ENCODE results near the gene SREK1. TPM values are rescaled to one million over a fixed set of nuclear protein-coding genes. Genes with fewer than 3 reads are reported as not detected.

The SREK1 gene
- total RNA-seq, 1 experiment from 2014 or later: 38.4 TPM

DNA sequence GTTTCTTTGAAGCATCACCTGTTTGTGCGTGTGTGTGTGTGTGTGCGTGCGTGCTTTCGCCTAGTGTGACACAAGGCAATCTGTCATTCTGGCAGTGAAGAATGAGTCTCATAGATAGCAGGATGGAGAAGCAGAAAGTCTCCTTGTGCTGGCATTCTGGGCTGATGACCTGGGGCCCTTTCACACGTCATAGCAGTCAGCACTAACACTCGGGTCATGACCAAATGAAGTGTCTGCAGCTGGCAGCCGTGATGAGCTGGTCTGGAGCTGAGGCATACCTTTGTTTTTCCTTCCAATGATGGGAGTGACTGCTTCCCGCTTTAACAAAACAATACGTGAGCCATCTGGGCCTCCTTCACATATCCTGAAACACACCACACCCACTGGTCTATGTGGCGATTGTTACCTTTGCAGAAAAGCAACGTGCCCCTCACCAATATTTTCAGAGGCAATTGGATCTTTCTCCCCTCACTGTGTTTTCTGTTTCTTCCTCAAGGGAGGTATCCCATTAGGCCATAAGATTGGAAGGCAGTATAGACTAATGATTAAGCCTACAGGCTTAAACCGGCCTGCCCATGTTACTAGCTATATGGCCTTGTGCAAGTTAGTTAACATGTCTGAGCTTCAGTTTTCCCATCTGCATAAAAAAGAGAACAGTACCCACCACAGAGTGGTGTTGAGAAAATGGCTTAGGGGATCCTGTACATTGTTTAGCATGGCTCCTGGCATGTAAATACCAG, 88.8 kb downstream of the SREK1 start:
- H3K27me3 Mint-ChIP-seq (ENCODE audit: low read depth): no peaks in the 10 kb centered on the region
- ATAC-seq: peak; percentile 76
- H3K27ac Mint-ChIP-seq: peak overlapping the region; percentile 57
- peaks cover 3% of the 10 kb centered on the region for H3K9me3 Mint-ChIP-seq
- H3K4me3 Mint-ChIP-seq: no peak overlapping the region
- CTCF ChIA-PET: interaction anchor here (1.2 to 1.7 kb wide), 2 partner anchors 18 to 73 kb away, joined by 3 to 7 read pairs; no protein-coding TSS in a partner anchor
- peaks cover 25% of the 10 kb centered on the region for H3K4me1 Mint-ChIP-seq
- TF ChIP-seq, protein P1, sequence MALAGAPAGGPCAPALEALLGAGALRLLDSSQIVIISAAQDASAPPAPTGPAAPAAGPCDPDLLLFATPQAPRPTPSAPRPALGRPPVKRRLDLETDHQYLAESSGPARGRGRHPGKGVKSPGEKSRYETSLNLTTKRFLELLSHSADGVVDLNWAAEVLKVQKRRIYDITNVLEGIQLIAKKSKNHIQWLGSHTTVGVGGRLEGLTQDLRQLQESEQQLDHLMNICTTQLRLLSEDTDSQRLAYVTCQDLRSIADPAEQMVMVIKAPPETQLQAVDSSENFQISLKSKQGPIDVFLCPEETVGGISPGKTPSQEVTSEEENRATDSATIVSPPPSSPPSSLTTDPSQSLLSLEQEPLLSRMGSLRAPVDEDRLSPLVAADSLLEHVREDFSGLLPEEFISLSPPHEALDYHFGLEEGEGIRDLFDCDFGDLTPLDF (CRISPR knock-in tag; IDR thresholded peaks at IDR 0.05): no peak
- TF ChIP-seq, protein P2, sequence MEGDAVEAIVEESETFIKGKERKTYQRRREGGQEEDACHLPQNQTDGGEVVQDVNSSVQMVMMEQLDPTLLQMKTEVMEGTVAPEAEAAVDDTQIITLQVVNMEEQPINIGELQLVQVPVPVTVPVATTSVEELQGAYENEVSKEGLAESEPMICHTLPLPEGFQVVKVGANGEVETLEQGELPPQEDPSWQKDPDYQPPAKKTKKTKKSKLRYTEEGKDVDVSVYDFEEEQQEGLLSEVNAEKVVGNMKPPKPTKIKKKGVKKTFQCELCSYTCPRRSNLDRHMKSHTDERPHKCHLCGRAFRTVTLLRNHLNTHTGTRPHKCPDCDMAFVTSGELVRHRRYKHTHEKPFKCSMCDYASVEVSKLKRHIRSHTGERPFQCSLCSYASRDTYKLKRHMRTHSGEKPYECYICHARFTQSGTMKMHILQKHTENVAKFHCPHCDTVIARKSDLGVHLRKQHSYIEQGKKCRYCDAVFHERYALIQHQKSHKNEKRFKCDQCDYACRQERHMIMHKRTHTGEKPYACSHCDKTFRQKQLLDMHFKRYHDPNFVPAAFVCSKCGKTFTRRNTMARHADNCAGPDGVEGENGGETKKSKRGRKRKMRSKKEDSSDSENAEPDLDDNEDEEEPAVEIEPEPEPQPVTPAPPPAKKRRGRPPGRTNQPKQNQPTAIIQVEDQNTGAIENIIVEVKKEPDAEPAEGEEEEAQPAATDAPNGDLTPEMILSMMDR (IDR thresholded peaks at IDR 0.05): no peak
- TF ChIP-seq, protein P3, sequence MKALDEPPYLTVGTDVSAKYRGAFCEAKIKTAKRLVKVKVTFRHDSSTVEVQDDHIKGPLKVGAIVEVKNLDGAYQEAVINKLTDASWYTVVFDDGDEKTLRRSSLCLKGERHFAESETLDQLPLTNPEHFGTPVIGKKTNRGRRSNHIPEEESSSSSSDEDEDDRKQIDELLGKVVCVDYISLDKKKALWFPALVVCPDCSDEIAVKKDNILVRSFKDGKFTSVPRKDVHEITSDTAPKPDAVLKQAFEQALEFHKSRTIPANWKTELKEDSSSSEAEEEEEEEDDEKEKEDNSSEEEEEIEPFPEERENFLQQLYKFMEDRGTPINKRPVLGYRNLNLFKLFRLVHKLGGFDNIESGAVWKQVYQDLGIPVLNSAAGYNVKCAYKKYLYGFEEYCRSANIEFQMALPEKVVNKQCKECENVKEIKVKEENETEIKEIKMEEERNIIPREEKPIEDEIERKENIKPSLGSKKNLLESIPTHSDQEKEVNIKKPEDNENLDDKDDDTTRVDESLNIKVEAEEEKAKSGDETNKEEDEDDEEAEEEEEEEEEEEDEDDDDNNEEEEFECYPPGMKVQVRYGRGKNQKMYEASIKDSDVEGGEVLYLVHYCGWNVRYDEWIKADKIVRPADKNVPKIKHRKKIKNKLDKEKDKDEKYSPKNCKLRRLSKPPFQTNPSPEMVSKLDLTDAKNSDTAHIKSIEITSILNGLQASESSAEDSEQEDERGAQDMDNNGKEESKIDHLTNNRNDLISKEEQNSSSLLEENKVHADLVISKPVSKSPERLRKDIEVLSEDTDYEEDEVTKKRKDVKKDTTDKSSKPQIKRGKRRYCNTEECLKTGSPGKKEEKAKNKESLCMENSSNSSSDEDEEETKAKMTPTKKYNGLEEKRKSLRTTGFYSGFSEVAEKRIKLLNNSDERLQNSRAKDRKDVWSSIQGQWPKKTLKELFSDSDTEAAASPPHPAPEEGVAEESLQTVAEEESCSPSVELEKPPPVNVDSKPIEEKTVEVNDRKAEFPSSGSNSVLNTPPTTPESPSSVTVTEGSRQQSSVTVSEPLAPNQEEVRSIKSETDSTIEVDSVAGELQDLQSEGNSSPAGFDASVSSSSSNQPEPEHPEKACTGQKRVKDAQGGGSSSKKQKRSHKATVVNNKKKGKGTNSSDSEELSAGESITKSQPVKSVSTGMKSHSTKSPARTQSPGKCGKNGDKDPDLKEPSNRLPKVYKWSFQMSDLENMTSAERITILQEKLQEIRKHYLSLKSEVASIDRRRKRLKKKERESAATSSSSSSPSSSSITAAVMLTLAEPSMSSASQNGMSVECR (CRISPR knock-in tag; IDR thresholded peaks at IDR 0.05; ENCODE audit: borderline replicate concordance): no peak
- no peak for TF ChIP-seq ZNF317 (CRISPR knock-in tag; IDR thresholded peaks at IDR 0.05; ENCODE audit: borderline replicate concordance, low read depth)
- no peak for TF ChIP-seq IRF2 (CRISPR knock-in tag; IDR thresholded peaks at IDR 0.05; ENCODE audit: borderline replicate concordance, low read depth)
- TF ChIP-seq, protein P4, sequence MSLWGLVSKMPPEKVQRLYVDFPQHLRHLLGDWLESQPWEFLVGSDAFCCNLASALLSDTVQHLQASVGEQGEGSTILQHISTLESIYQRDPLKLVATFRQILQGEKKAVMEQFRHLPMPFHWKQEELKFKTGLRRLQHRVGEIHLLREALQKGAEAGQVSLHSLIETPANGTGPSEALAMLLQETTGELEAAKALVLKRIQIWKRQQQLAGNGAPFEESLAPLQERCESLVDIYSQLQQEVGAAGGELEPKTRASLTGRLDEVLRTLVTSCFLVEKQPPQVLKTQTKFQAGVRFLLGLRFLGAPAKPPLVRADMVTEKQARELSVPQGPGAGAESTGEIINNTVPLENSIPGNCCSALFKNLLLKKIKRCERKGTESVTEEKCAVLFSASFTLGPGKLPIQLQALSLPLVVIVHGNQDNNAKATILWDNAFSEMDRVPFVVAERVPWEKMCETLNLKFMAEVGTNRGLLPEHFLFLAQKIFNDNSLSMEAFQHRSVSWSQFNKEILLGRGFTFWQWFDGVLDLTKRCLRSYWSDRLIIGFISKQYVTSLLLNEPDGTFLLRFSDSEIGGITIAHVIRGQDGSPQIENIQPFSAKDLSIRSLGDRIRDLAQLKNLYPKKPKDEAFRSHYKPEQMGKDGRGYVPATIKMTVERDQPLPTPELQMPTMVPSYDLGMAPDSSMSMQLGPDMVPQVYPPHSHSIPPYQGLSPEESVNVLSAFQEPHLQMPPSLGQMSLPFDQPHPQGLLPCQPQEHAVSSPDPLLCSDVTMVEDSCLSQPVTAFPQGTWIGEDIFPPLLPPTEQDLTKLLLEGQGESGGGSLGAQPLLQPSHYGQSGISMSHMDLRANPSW (CRISPR knock-in tag; conservative IDR thresholded peaks at IDR 0.05; ENCODE audit: low read depth): no peak
- no peak for TF ChIP-seq ZNF671 (CRISPR knock-in tag; IDR thresholded peaks at IDR 0.05)
- TF ChIP-seq, protein P5, sequence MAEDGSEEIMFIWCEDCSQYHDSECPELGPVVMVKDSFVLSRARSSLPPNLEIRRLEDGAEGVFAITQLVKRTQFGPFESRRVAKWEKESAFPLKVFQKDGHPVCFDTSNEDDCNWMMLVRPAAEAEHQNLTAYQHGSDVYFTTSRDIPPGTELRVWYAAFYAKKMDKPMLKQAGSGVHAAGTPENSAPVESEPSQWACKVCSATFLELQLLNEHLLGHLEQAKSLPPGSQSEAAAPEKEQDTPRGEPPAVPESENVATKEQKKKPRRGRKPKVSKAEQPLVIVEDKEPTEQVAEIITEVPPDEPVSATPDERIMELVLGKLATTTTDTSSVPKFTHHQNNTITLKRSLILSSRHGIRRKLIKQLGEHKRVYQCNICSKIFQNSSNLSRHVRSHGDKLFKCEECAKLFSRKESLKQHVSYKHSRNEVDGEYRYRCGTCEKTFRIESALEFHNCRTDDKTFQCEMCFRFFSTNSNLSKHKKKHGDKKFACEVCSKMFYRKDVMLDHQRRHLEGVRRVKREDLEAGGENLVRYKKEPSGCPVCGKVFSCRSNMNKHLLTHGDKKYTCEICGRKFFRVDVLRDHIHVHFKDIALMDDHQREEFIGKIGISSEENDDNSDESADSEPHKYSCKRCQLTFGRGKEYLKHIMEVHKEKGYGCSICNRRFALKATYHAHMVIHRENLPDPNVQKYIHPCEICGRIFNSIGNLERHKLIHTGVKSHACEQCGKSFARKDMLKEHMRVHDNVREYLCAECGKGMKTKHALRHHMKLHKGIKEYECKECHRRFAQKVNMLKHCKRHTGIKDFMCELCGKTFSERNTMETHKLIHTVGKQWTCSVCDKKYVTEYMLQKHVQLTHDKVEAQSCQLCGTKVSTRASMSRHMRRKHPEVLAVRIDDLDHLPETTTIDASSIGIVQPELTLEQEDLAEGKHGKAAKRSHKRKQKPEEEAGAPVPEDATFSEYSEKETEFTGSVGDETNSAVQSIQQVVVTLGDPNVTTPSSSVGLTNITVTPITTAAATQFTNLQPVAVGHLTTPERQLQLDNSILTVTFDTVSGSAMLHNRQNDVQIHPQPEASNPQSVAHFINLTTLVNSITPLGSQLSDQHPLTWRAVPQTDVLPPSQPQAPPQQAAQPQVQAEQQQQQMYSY (CRISPR knock-in tag; IDR thresholded peaks at IDR 0.05): no peak
- no peak for TF ChIP-seq ESRRA (CRISPR knock-in tag; IDR thresholded peaks at IDR 0.05; ENCODE audit: borderline replicate concordance)
- TF ChIP-seq, protein P6, sequence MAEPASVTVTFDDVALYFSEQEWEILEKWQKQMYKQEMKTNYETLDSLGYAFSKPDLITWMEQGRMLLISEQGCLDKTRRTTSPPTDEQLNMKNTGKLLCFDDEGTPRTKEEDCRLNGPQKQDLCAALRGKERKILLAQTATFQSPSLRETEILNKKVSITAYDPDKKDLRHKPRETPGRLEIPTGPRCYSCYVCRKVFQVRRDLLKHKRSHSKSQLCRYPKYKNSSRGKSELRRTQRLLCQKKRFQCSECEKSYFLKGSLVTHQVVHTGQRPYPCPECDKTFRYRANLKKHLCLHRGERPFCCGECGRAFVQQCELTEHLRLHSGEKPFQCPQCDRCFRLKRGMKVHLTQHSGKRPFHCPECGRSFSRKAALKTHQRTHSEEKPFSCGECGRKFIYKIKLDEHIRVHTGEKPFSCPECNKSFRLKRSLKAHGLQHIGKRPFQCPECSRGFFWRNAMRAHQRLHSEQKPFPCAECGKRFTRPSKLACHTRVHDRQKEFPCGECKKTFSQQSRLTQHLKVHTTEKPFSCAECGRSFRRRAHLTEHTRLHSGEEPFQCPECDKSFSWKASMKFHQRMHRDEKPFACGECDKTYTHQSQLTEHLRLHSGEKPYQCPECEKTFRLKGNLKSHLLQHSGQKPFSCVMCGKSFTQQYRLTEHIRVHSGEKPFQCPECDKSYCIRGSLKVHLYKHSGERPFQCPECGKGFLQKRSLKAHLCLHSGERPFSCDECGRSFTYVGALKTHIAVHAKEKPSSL (CRISPR knock-in tag; conservative IDR thresholded peaks at IDR 0.05): no peak
- H3K36me3 Mint-ChIP-seq: no peaks in the 10 kb centered on the region
- POLR2A ChIA-PET: interaction anchor here (0.7 kb wide), 1 partner anchor 656 kb away, joined by 4 read pairs; no protein-coding TSS in a partner anchor
- DNase-seq (ENCODE audit: low spot score): no peak
